K562 (cell line): ENCODE measurements around the gene UBXN6. TPM values are rescaled to one million over a fixed set of nuclear protein-coding genes. Genes with fewer than 3 reads are reported as not detected.

ENCODE experiments used
- ATAC-seq: fragments of 200-7000 bp; cut with Tn5 transposase; 3 replicates; pipeline ENCODE4 v1.9.1; 2020; ENCODE audit warnings: moderate library complexity
- BruUV-seq: library from RNA; stranded (reverse); fragments of 400-500 nt; replicated peaks from 2 replicates; lab custom pipeline; 2021; lab: Mats Ljungman, UMichigan
- CTCF ChIA-PET: fragments of 300-600 bp; formaldehyde crosslinking; extraction: SDS; loops from one replicate; lab custom pipeline; 2021; ENCODE audit warnings: low intra/inter-chr PET ratio; lab: Yijun Ruan, JAX
- POLR2A ChIA-PET: fragments of 300-600, 350-650 bp; sonication (Branson Sonifier 250); formaldehyde crosslinking; extraction: SDS; loops from one replicate; lab custom pipeline; 2021; ENCODE audit warnings: antibody characterized with exemption, inconsistent platforms; lab: Yijun Ruan, JAX
- DNase-seq, 4 experiments: peaks; one replicate each; pipeline versions ENCODE4 v3.0.0 to v3.0.0-alpha.2; 2011 to 2018; ENCODE audit warnings: low spot score in 3 of 4, mixed read lengths in 3 of 4; ENCODE audit errors: extremely low read depth in 1 of 4
- FAIRE-seq: peaks from 2 replicates; lab custom pipeline; 2011; peaks lifted over from hg19 to GRCh38; lab: Jason Lieb, UNC
- H2AFZ ChIP-seq: 2 replicates; pipeline ENCODE4 v1.6.0; 2011; ENCODE audit warnings: low read depth, low read length, control low read depth, inconsistent platforms
- H3K27ac ChIP-seq: fragments of 200-600 bp; 3 replicates; pipeline ENCODE4 v1.8.0; 2011; ENCODE audit warnings: low read depth, mild to moderate bottlenecking, control low read depth, inconsistent platforms, low read length, moderate library complexity, mixed read lengths; ENCODE audit errors: extremely low read depth
- H3K27me3 ChIP-seq, 2 experiments: fragments of 300-600 bp in 1 of 2; 2 replicates in 1 of 2; 3 replicates in 1 of 2; pipeline versions ENCODE4 v1.6.0 to v1.8.0; 2011; ENCODE audit warnings: inconsistent platforms in 2 of 2, low read length in 2 of 2, mild to moderate bottlenecking in 1 of 2, mixed read lengths in 1 of 2, moderate library complexity in 1 of 2; ENCODE audit not compliant: control insufficient read depth in 2 of 2, insufficient read depth in 2 of 2
- H3K36me3 ChIP-seq: fragments of 300-600 bp; 3 replicates; pipeline ENCODE4 v1.8.0; 2011; ENCODE audit warnings: mild to moderate bottlenecking, low read length, inconsistent platforms; ENCODE audit not compliant: control insufficient read depth, insufficient read depth
- H3K4me1 ChIP-seq, 2 experiments: fragments of 200-600 bp in 1 of 2; replicated peaks in 1 of 2; 2 replicates in 1 of 2; 3 replicates in 1 of 2; pipeline versions ENCODE4 v1.5.1 to v1.8.0; 2011; ENCODE audit warnings: inconsistent platforms in 2 of 2, low read length in 2 of 2, mild to moderate bottlenecking in 1 of 2, mixed read lengths in 1 of 2, moderate library complexity in 1 of 2; ENCODE audit not compliant: control insufficient read depth in 2 of 2, insufficient read depth in 2 of 2
- H3K4me2 ChIP-seq: 2 replicates; pipeline ENCODE4 v1.6.1; 2011; ENCODE audit warnings: low read length, control low read depth, inconsistent platforms, mixed read lengths; ENCODE audit not compliant: insufficient read depth
- H3K4me3 ChIP-seq: fragments of 200-600 bp; sonication (generic), shearing (Covaris generic); 2 replicates; pipeline ENCODE4 v1.5.1; 2016; ENCODE audit warnings: control low read depth, inconsistent platforms
- H3K79me2 ChIP-seq: fragments of 200-600 bp; 3 replicates; pipeline ENCODE4 v1.8.0; 2011; ENCODE audit warnings: low read length, inconsistent platforms; ENCODE audit not compliant: control insufficient read depth, insufficient read depth
- H3K9ac ChIP-seq, 2 experiments: 2 replicates each; pipeline versions ENCODE4 v1.6.0 to v1.6.1; 2011; ENCODE audit warnings: low read depth in 2 of 2, low read length in 2 of 2, control low read depth in 1 of 2, inconsistent platforms in 1 of 2, mild to moderate bottlenecking in 1 of 2, mixed read lengths in 1 of 2; ENCODE audit not compliant: insufficient read depth in 1 of 2
- H3K9me1 ChIP-seq: one replicate; pipeline ENCODE4 v1.6.0; 2011; ENCODE audit warnings: inconsistent platforms, mild to moderate bottlenecking, low read length, moderate library complexity; ENCODE audit not compliant: control insufficient read depth, insufficient read depth
- H3K9me3 ChIP-seq: replicated peaks from 2 replicates; pipeline ENCODE4 v1.5.1; 2011; ENCODE audit warnings: low read depth, low read length, inconsistent platforms; ENCODE audit not compliant: control insufficient read depth, insufficient read depth
- H4K20me1 ChIP-seq: replicated peaks from 2 replicates; pipeline ENCODE4 v1.6.1; 2011; ENCODE audit warnings: low read length, inconsistent platforms, mixed read lengths; ENCODE audit not compliant: control insufficient read depth, insufficient read depth
- ATF3 ChIP-seq, 2 experiments: fragments of 450-650 bp in 1 of 2; sonication (generic) in 1 of 2; formaldehyde crosslinking in 1 of 2; IDR thresholded peaks in 1 of 2; conservative IDR thresholded peaks in 1 of 2; 2 replicates each; pipeline versions ENCODE4 v1.6.1 to v1.8.1; 2016 to 2023; ENCODE audit warnings: mild to moderate bottlenecking in 2 of 2, moderate library complexity in 2 of 2, inconsistent platforms in 1 of 2, missing genetic modification reagents in 1 of 2
- BMI1 ChIP-seq: fragments of 150-350 bp; IDR thresholded peaks from 2 replicates; pipeline ENCODE4 v1.6.1; 2014; ENCODE audit warnings: low read length
- CREB1 ChIP-seq, 2 experiments: sonication (generic) in 1 of 2; formaldehyde crosslinking in 1 of 2; IDR thresholded peaks; 2 replicates each; pipeline versions ENCODE4 v1.6.1 to v1.8.0; 2012 to 2022; ENCODE audit warnings: inconsistent platforms in 1 of 2, mild to moderate bottlenecking in 1 of 2, missing genetic modification reagents in 1 of 2, moderate library complexity in 1 of 2
- CTCF ChIP-seq, 3 experiments: IDR thresholded peaks in 2 of 3; conservative IDR thresholded peaks in 1 of 3; 2 replicates each; pipeline ENCODE4 v1.5.1; 2011 to 2012; ENCODE audit warnings: low read length in 3 of 3, mild to moderate bottlenecking in 3 of 3, control low read depth in 2 of 3, improper control_type of control experiment in 1 of 3, inconsistent platforms in 1 of 3, low read depth in 1 of 3, mixed read lengths in 1 of 3, moderate library complexity in 1 of 3; ENCODE audit not compliant: insufficient read depth in 2 of 3
- ESRRA ChIP-seq: fragments of 450-650 bp; IDR thresholded peaks from 2 replicates; pipeline ENCODE4 v1.6.1; 2014; ENCODE audit warnings: low read depth, mild to moderate bottlenecking, moderate library complexity, borderline replicate concordance
- JUND ChIP-seq, 2 experiments: IDR thresholded peaks; 2 replicates in 1 of 2; 3 replicates in 1 of 2; pipeline ENCODE4 v1.6.1; 2011; ENCODE audit warnings: borderline replicate concordance in 2 of 2, low read depth in 2 of 2, low read length in 2 of 2, improper control_type of control experiment in 1 of 2, missing biosample characterization in 1 of 2, missing genetic modification characterization in 1 of 2, missing genetic modification reagents in 1 of 2
- KLF6 ChIP-seq: fragments of 250-450 bp; sonication (Bioruptor Pico); IDR thresholded peaks from 2 replicates; pipeline ENCODE4 v1.4.0; 2020; ENCODE audit warnings: mild to moderate bottlenecking, moderate library complexity, borderline replicate concordance
- MIER1 ChIP-seq: fragments of 450-650 bp; IDR thresholded peaks from 2 replicates; pipeline ENCODE4 v1.6.1; 2016; ENCODE audit warnings: antibody characterized with exemption, mild to moderate bottlenecking, low read depth
- SMAD3 ChIP-seq: fragments of 450-650 bp; formaldehyde crosslinking; conservative IDR thresholded peaks from 2 replicates; pipeline ENCODE4 v1.4.0; 2020; ENCODE audit warnings: mild to moderate bottlenecking
- TARDBP ChIP-seq: fragments of 450-650 bp; IDR thresholded peaks from 2 replicates; pipeline ENCODE4 v1.6.1; 2016
- TBP ChIP-seq: optimal IDR thresholded peaks from 2 replicates; pipeline ENCODE3; 2011; ENCODE audit warnings: low read depth, low read length, improper control_type of control experiment
- ZBTB33 ChIP-seq: sonication (generic); formaldehyde crosslinking; IDR thresholded peaks from 2 replicates; pipeline ENCODE4 v1.8.1; 2023; ENCODE audit warnings: mild to moderate bottlenecking, missing genetic modification reagents
- ZBTB7A ChIP-seq: IDR thresholded peaks from 2 replicates; pipeline ENCODE4 v1.6.1; 2011; ENCODE audit warnings: low read depth, mild to moderate bottlenecking, low read length, moderate library complexity, borderline replicate concordance; ENCODE audit not compliant: control insufficient read depth
- ZNF175 ChIP-seq: fragments of 200-800 bp; sonication (Bioruptor generic); IDR thresholded peaks from 2 replicates; pipeline ENCODE4 v1.6.1; 2016; ENCODE audit warnings: low read depth, mild to moderate bottlenecking, missing genetic modification characterization, missing compliant biosample characterization
- ZNF212 ChIP-seq: fragments of 450-650 bp; formaldehyde crosslinking; IDR thresholded peaks from 2 replicates; pipeline ENCODE4 v1.4.0; 2020; ENCODE audit warnings: mild to moderate bottlenecking
- ZNF77 ChIP-seq: fragments of 250-450 bp; sonication (Bioruptor Pico); IDR thresholded peaks from 2 replicates; pipeline ENCODE4 v1.5.0; 2020
- WGBS: fragments of 100-300 bp; shearing (Covaris generic); methylation state at CpG from one replicate; pipeline ENCODE4 v1.1.6; 2016; ENCODE audit warnings: low coverage, mixed read lengths; ENCODE audit not compliant: insufficient coverage; ENCODE audit errors: missing lambda C conversion rate; 5-methylcytosine and 5-hydroxymethylcytosine counted together
- in situ Hi-C: fragments of 300-500 bp; cut with MboI; formaldehyde crosslinking; loops from 4 replicates; pipeline ENCODE4 v1.15.0; 2018; ENCODE audit warnings: inconsistent platforms, mixed read lengths
- intact Hi-C: fragments of 100-400 bp; cut with micrococcal nuclease; formaldehyde crosslinking; loops from 2 replicates; pipeline ENCODE4 v1.14.2; 2022
- polyA plus RNA-seq, 8 experiments: library from polyadenylated mRNA; depleted of rRNA in 4 of 8; stranded (reverse) in 5 of 8; unstranded in 3 of 8; fragments of >200 nt; fragmentation: Nextera tagmentation in 2 of 8; fragmentation: Illumina TruSeq in 1 of 8; extraction: Ambion mirVana in 2 of 8; extraction: Trizol in 1 of 8; gene quantifications; 2 replicates each; pipeline versions ENCODE4 v1.2.1 to v1.2.3, GENCODE V29; 2011 to 2014; ENCODE audit warnings: inconsistent platforms in 1 of 8, missing spikeins in 1 of 8
- total RNA-seq, 7 experiments: library from RNA; depleted of rRNA in 6 of 7; stranded (reverse); fragments of >200 nt in 6 of 7; fragmentation: Illumina TruSeq in 2 of 7; extraction: Trizol in 2 of 7; gene quantifications; 2 replicates each; pipeline versions ENCODE4 v1.2.1 to v1.2.3, GENCODE V29; 2011 to 2021; ENCODE audit warnings: low replicate concordance in 1 of 7

UBXN6 gene
- total and polyA plus RNA-seq, 9 of the 15 experiments (the other 6 are each of a cell fraction or from before 2014, with no cell fraction given): 0.48 to 90.2 (median 29.5) TPM

- intact Hi-C loops (no loop called here), in situ Hi-C loops (no loop called here)
- no TSS peak for BruUV-seq
- Histone ChIP-seq H3K79me2 (no peaks in the 10 kb centered on the region), H3K4me3 (no peak overlapping the region), H4K20me1 (peaks cover 5% of the 10 kb centered on the region; the same call in 1 of the 2 replicates), H3K36me3 (peaks cover 13% of the 10 kb centered on the region; the same call in 1 of the 3 replicates), H3K9me1 (peaks cover 3% of the 10 kb centered on the region), H3K4me2 (no peak overlapping the region), H3K27ac (no peak overlapping the region), H3K4me1 (peaks cover 0 to 73% of the 10 kb centered on the region in 2 experiments; a peak in 2 of 5 replicates), H3K9ac (no peak overlapping the region; a peak in 1 of 4 replicates), H3K27me3 (peaks cover 7 to 12% of the 10 kb centered on the region in 2 experiments; a peak in 4 of 5 replicates), H2AFZ (no peak overlapping the region), H3K9me3 (no peaks in the 10 kb centered on the region)
- 64% methylated on average over 17 of the region's 17 CpGs for WGBS
- CTCF ChIA-PET: no interaction called here
- no peak for FAIRE-seq
- ATAC-seq: peak; percentile 72
- peak in 1 of 4 experiments; percentile 27 for DNase-seq
- POLR2A ChIA-PET: no interaction called here
- TF ChIP-seq JUND (IDR thresholded peaks at IDR 0.05; ENCODE audit: borderline replicate concordance, low read depth, low read length) (peak; percentile 34; the same call in 1 of the 2 replicates), JUND (tag; IDR thresholded peaks at IDR 0.05; ENCODE audit: borderline replicate concordance, low read depth, low read length) (no peak), ZBTB7A (peak; percentile 23; the same call in 1 of the 2 replicates), CTCF (IDR thresholded peaks at IDR 0.05 in 2 of 3, conservative IDR thresholded peaks at IDR 0.05 in 1 of 3; ENCODE audit: insufficient read depth in 2 of 3, low read depth in 1 of 3, low read length in 3 of 3) (peak; percentile 41 to 94 (median 43); a peak in 4 of 6 replicates), ZNF77 (CRISPR knock-in tag) (no peak), KLF6 (CRISPR knock-in tag) (no peak), MIER1 (no peak), SMAD3 (no peak), ESRRA (no peak), ATF3 (IDR thresholded peaks at IDR 0.05) (peak; percentile 47; the same call in 1 of the 2 replicates), ATF3 (CRISPR knock-in tag; conservative IDR thresholded peaks at IDR 0.05) (no peak), ZNF175 (CRISPR knock-in tag) (no peak), ZNF212 (CRISPR knock-in tag) (no peak), TARDBP (no peak), ZBTB33 (CRISPR knock-in tag) (peak; percentile 85), BMI1 (no peak), TBP (no peak), CREB1 (IDR thresholded peaks at IDR 0.05) (no peak), CREB1 (CRISPR knock-in tag; IDR thresholded peaks at IDR 0.05) (no peak)
These were observed 49.0 kb upstream of the UBXN6 start for GRCh38 chr19:4506449-4507149.
